Cardiac fibroblast (primary cell): ENCODE results near the gene PDE4B.

Experiments used
- DNase-seq, 2 donors: peaks; one replicate each; pipeline versions ENCODE4 v3.0.0 to v3.0.0-alpha.2; 2010; ENCODE audit warnings: low read depth in 2 of 2
- H3K4me3 ChIP-seq, 2 donors: replicated peaks in 1 of 2; 1 replicate in 1 of 2; 2 replicates in 1 of 2; pipeline ENCODE4 v1.5.1; 2011; ENCODE audit warnings: low read depth in 2 of 2, low read length in 2 of 2, mild to moderate bottlenecking in 2 of 2, moderate library complexity in 1 of 2
- TF ChIP-seq, protein P1 (sequence below): IDR thresholded peaks from one replicate; pipeline ENCODE4 v1.5.1; 2011; ENCODE audit warnings: low read depth, mild to moderate bottlenecking, low read length, inconsistent platforms

Gene PDE4B

DNA sequence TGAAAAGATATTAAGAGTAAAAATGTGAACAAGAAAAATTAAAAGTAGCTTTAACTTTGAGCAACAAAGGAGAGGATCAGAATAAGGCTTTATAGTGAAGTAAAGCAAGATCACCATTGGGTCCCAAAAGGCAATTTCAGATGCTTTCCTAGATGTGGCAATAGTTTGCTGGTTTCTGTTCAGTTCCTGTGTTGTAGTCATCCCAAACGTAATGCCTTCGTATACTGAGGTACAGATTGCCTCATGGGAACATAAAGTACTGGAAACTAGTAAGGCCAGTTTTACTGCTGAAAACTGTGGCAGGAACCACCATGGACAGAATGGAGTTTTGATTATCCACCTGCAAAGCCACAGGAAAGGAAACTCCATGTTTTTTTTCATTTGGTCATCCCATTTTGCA is 457.8 kb downstream of the PDE4B start:
- no peak overlapping the region for H3K4me3 ChIP-seq
- TF ChIP-seq, protein P1, sequence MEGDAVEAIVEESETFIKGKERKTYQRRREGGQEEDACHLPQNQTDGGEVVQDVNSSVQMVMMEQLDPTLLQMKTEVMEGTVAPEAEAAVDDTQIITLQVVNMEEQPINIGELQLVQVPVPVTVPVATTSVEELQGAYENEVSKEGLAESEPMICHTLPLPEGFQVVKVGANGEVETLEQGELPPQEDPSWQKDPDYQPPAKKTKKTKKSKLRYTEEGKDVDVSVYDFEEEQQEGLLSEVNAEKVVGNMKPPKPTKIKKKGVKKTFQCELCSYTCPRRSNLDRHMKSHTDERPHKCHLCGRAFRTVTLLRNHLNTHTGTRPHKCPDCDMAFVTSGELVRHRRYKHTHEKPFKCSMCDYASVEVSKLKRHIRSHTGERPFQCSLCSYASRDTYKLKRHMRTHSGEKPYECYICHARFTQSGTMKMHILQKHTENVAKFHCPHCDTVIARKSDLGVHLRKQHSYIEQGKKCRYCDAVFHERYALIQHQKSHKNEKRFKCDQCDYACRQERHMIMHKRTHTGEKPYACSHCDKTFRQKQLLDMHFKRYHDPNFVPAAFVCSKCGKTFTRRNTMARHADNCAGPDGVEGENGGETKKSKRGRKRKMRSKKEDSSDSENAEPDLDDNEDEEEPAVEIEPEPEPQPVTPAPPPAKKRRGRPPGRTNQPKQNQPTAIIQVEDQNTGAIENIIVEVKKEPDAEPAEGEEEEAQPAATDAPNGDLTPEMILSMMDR: no peak
- peak; percentile 67 to 94 for DNase-seq

DNA sequence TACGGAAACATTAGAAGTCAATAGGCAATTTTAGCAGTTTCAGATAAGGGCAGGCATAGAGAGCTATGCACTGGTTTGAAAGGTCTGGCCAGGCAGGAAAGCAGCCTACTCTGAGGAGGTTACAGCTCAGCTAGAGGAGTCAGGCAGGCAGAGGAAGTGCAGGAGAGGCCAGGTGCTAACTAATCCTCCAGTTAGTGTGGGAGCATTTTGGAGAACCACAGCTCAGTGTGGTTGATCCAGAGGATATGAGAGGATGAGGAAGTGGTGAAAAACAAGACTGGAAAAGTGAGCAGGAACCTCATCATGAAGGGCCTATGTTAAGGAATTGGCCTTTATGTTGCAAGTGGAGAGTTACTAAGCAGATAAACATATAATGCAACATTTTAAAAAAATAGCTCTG is 458.9 kb downstream of the PDE4B start:
- H3K4me3 ChIP-seq: no peak overlapping the region
- peak in 1 of 2 donors; percentile 27 for DNase-seq
- TF ChIP-seq, protein P1: no peak

DNA sequence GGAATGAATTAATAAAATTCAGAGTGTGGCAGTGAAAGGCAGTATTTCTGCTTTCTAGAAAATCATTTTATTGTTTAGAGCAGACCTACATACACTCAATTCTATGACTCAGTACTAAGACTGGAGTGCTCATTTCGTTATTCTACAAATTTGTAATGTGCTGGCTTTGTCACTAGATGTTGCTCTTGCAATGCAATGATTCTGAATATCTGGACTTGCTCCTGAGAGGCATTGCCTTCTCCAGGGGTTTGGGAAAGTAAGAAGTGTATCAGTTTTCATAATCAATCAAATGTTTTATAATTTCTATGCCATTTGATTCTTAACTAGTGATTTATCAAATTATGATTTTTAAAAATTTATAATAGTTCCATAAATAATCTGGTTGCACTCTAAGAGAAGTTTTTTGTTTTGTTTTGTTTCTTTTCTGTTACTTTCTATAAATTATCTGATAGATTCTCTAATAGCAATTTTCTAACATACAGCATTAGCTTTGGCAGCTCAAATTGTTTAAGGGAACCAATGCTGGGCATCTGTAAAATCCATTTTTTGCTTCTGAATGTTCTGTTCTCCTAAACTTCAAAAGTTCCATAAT is 460.7 kb downstream of the PDE4B start:
- TF ChIP-seq, protein P1: peak; percentile 75
- DNase-seq: peak; percentile 86 to 91

DNA sequence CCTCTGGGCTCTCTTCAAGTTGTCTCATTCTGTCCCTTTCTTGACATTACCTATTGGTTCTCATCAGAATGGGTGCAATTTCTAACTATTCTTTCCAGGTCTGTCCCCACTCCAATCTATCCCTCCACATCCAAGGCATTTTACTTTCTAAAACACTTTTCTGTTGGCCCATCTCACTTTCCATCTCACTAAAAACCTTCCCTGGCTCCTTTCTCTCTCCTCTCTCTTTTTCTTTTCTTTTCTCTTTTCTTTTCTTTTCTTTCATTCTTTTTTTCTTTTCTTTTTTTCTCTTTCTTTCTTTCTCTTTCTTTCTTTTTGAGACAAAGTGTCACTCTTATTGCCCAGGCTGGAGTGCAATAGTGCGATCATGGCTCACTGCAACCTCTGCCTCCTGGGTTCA is 462.1 kb downstream of the PDE4B start:
- TF ChIP-seq, protein P1: no peak
- no peak for DNase-seq
- H3K4me3 ChIP-seq: no peak overlapping the region

More for the DNA sequence above, 460.7 kb downstream of the PDE4B start:
- no peak overlapping the region for H3K4me3 ChIP-seq

DNA sequence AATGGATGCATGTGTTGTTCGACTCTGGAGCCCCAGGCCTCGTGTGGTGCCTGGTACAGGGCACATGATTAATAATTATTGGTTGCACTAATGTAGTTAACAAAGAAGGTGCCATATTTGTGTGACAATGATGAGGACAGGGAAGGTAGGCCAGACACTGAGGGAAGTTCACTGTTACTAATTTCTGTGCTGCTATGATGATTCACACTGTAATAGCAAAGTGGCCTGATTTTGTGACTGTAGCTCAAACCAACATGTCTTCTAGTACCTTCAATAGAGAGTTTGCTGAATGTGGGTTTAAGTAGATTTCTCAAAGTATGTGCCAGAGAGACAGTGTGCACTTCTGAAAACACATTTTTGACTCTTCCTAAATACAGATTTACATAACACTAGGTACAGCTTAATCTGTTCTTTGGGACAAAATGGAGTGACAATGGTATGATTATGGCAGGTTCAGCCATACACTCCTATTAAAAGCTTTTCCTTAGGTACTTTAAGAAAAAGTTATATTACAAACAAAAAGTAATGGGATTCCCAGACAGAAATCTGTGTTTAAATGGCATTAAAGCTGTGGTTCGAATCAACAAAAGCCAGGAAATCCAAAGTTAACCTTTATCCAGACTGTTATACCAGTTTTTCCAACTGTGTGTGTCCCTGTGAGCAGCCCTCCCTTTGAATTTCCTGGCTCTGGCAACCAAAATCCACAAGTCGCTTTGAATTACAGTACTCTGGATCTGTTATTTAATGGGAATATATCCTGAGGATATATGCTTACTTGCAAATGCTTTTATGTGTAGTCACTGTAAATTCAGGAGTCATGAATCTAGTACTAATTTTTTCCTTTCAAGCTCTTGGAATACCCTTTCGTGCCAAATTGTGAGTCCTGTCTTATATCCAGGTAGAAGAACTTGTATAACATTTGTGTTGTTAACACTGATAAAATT is 464.2 kb downstream of the PDE4B start:
- DNase-seq: no peak
- TF ChIP-seq, protein P1: no peak

DNA sequence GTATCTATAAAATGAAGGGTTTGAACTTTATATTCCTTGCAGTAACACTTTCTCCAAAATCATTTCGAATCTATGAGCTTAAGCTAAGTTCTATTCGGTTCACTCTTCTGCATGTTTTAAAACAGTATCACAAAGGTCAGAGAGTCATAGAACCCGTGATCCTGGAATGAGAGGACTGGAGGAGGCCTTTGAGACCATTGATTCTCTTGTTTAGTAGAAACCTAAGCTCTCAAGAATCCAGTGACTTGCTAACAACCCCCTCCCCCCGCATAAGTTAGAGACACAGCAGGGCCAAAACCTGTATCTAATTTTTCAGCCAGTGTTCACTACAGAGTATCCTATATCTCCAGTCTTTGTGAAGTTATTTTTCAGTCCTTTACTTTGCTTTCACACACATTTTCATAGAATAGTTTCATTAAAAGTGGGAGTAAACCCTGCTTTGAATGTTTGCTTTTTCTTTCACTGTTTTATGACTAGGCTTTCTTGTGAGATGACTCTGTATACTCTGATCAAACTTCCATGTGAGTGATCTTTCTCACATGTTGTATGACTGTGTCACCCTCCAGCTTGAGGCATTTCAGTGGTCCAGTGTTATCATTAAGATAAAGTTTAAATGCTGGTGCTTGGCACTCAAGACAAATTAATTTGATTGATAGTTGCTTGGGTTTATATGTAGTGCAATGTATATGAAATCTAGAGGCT is 465.9 kb downstream of the PDE4B start:
- H3K4me3 ChIP-seq: no peak overlapping the region
- DNase-seq: peak in 1 of 2 donors; percentile 23
- TF ChIP-seq, protein P1: no peak

More for the DNA sequence above, 464.2 kb downstream of the PDE4B start:
- no peak overlapping the region for H3K4me3 ChIP-seq
